Measurements from ENCODE around the gene RAD1.

DNA sequence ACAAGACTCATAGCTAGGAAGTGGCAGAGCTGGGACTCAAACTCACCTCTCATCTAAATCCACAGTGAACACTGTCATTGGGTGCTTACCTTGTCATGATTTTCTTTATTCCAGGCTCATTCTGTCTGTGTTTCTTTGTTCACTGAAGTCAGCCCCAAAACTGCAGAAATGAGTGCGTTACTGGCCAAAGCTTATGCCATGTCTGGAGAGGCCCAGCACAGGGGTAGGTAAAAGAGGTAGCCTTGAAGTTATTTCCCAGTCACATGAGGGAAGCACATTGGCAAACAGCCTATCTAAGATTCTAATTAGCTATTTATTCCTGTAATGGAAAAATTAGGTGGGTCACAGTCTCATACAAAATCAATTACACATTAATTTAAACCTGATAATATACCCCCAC, 46.5 kb downstream of the RAD1 start:
- TF ChIP-seq EZH2 (IDR thresholded peaks at IDR 0.05; ENCODE audit: low read depth, low read length, severe bottlenecking) (no peak), CTCF (IDR thresholded peaks at IDR 0.05; ENCODE audit: control extremely low read depth in 1 of 3, insufficient read depth in 1 of 3, low read depth in 1 of 3, low read length in 3 of 3) (no peak), CBX5 (IDR thresholded peaks at IDR 0.05; ENCODE audit: low read depth, low read length) (no peak), SRF (IDR thresholded peaks at IDR 0.05; ENCODE audit: low read depth, low read length) (no peak), CREB1 (IDR thresholded peaks at IDR 0.05) (no peak)

Measured in H1 (cell line).